ENCODE results near the gene SPDYE3.
"Not testable (repeated sequence)": the region's sequence is repeated elsewhere in the genome, so short reads cannot be mapped to it uniquely, and the experiment has no call there.

The SPDYE3 gene

DNA sequence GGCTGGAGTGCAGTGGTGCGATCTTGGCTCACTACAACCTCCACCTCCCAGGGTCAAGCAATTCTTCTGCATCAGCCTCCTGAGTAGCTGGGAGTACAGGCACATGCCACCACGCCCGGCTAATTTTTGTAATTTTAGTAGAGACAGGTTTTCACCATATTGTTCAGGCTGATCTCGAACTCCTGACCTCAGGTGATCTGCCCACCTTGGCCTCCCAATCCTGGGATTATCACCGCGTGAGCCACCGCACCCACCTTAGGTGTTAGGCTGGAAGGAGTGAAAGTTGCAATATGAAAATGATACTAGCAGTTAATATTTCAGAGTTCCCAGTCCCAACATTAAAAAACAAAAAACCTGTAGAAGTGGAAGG, 58.5 kb downstream of the SPDYE3 start:
- peaks cover 41% of the 10 kb centered on the region for H3K36me3 ChIP-seq (ENCODE audit: insufficient read depth, low read length)
- not testable (repeated sequence) for H3K9ac ChIP-seq (ENCODE audit: low read depth, low read length); H3K27ac ChIP-seq (ENCODE audit: low read depth, low read length); H3K4me1 ChIP-seq (ENCODE audit: insufficient read depth, low read length); H3K9me3 ChIP-seq (ENCODE audit: insufficient read depth, low read depth, low read length); H3K4me3 ChIP-seq (ENCODE audit: low read length); H3K27me3 ChIP-seq (ENCODE audit: insufficient read depth, low read length)
- 95% methylated on average over 7 of the region's 7 CpGs for WGBS

DNA sequence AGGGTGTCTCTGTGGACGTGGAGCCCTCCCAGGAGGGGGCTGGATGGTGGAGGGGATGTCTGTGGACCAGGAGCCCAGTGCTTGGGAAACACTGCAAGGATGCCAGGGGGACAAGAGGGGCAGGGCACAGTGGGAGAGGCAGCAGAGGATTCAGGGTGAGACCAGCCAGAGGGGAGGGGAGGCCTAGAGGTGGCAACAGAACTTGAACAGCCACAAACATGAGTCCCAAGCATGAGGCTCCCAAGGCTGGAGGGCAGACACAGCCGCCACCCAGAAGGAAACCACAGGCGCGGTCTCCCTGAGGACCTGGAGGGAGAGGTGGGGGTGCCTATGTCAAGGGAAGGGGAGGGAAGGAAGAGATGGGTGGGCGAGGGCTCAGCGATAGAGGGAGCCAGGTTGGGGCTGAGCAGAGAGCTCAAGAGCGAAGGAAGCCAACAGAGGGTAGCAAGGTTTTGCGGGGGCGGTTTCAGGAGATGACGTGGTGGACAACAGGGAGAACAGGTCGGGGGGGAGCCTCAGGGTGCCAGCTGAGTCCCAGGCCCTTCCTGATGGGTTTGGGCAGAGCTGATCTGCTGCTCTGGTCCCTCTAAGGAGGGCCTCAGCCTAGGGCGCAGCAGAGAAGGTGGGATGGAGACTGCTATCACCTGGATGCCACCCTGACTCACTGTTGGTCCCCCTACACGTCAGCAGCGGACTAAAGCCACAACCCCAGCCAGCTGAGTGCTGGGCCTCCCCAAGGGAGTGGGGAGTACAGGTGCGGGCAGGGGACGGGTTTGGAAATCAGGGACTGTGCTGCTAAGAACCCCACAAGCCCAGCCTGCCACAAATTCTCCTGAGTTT, 59.1 kb downstream of the SPDYE3 start:
- no peak overlapping the region for H3K4me3 ChIP-seq (ENCODE audit: low read length)
- peaks cover 9% of the 10 kb centered on the region; the same call in 1 of the 2 replicates for H3K4me1 ChIP-seq (ENCODE audit: insufficient read depth, low read length)
- no peak overlapping the region for H3K9ac ChIP-seq (ENCODE audit: low read depth, low read length)
- no peaks in the 10 kb centered on the region for H3K9me3 ChIP-seq (ENCODE audit: insufficient read depth, low read depth, low read length)
- no peaks in the 10 kb centered on the region for H3K27me3 ChIP-seq (ENCODE audit: insufficient read depth, low read length)
- H3K36me3 ChIP-seq (ENCODE audit: insufficient read depth, low read length) = peaks cover 35% of the 10 kb centered on the region
- H3K27ac ChIP-seq (ENCODE audit: low read depth, low read length) = no peak overlapping the region
- 92% methylated on average over 16 of the region's 16 CpGs for WGBS

DNA sequence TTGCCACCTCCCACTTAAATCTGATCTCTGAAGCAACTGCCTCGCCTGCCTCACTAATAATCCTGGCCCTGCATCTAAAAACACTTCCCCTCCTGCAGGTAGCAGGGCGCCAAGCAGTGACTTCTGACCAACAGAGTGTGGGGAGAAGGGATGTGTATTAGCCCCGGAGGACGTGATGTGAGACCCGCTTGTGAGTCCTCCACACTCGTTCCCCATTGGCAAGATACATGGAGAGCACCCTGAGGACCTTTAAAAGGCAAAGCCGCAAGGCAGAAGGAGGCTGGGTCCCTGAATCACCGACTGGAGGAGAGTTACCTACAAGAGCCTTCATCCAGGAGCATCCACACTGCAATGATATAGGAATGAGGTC, 59.7 kb downstream of the SPDYE3 start:
- H3K4me1 ChIP-seq (ENCODE audit: insufficient read depth, low read length) = peaks cover 10% of the 10 kb centered on the region; the same call in 1 of the 2 replicates
- H3K4me3 ChIP-seq (ENCODE audit: low read length) = no peak overlapping the region
- H3K36me3 ChIP-seq (ENCODE audit: insufficient read depth, low read length) = peaks cover 29% of the 10 kb centered on the region
- 90% methylated on average over 8 of the region's 8 CpGs for WGBS
- H3K9ac ChIP-seq (ENCODE audit: low read depth, low read length) = no peak overlapping the region
- no peak overlapping the region for H3K27ac ChIP-seq (ENCODE audit: low read depth, low read length)
- H3K9me3 ChIP-seq (ENCODE audit: insufficient read depth, low read depth, low read length) = no peaks in the 10 kb centered on the region
- H3K27me3 ChIP-seq (ENCODE audit: insufficient read depth, low read length) = no peaks in the 10 kb centered on the region

DNA sequence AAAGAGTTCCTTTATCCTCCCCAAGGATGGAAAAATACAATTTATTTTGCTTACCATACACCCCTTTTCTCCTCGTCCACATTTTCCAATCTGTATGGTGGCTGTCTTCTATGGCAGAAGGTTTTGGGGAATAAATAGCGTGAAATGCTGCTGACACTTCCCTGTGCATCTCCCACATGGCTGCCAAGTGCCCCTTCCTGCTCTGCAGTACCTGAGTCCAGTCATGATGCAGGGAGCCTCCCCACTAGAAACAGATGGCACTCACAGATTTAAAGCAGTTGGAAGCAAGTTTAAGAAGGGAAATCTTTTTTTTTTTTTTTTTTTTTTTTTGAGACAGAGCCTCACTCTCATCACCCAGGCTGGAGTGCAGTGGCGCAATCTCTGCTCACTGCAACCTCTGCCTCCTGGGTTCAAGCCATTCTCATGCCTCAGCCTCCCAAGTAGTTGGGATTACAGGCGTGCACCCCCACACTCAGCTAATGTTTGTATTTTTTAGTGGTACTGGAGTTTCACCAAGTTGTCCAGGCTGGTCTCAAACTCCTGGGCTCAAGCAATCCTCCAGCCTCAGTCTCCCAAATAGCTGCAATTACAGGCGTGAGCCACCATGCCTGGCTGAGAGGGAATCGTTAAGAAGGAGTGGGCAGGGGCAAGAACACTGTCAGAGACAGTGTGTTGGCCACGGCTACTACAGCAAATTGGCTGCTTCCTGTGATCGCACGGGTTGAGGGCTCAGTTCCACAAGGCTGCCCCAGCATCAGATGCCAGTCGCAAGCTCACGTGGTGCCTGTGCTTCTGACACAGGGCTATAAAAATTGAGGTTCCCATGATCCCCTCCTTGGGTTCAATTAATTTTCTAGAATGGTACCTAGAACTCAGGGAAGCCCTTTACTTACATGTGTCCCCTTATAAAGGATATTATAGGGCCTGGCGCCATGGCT, 60.4 kb downstream of the SPDYE3 start:
- Histone ChIP-seq H3K36me3 (ENCODE audit: insufficient read depth, low read length) (peaks cover 22% of the 10 kb centered on the region), H3K27ac (ENCODE audit: low read depth, low read length) (no peak overlapping the region), H3K4me1 (ENCODE audit: insufficient read depth, low read length) (peaks cover 10% of the 10 kb centered on the region; the same call in 1 of the 2 replicates), H3K9me3 (ENCODE audit: insufficient read depth, low read depth, low read length) (no peaks in the 10 kb centered on the region), H3K9ac (ENCODE audit: low read depth, low read length) (no peak overlapping the region), H3K27me3 (ENCODE audit: insufficient read depth, low read length) (no peaks in the 10 kb centered on the region), H3K4me3 (ENCODE audit: low read length) (no peak overlapping the region)
- 94% methylated on average over 11 of the region's 12 CpGs for WGBS

DNA sequence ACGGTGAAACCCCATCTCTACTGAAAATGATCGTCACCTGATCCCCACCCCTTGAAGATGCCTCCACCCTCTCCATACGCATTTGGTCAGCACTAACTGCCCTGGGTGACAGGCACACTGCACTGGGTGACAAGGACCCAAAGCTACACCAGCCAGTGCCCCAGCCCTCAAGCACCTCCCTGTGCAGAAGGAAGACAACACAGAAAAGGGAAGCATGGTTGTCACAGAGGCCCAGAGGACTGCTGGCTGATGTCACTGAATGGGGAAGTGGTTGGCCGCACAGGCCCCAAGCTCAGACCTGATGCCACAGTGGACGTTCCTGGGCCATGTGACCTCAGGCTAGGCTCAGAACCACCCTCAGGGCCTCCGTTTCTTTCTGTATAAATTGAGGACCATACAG, 61.6 kb downstream of the SPDYE3 start:
- Histone ChIP-seq H3K27ac (ENCODE audit: low read depth, low read length) (no peak overlapping the region), H3K27me3 (ENCODE audit: insufficient read depth, low read length) (no peaks in the 10 kb centered on the region), H3K9ac (ENCODE audit: low read depth, low read length) (no peak overlapping the region), H3K4me1 (ENCODE audit: insufficient read depth, low read length) (peaks cover 10% of the 10 kb centered on the region; the same call in 1 of the 2 replicates), H3K9me3 (ENCODE audit: insufficient read depth, low read depth, low read length) (no peaks in the 10 kb centered on the region), H3K4me3 (ENCODE audit: low read length) (no peak overlapping the region), H3K36me3 (ENCODE audit: insufficient read depth, low read length) (peaks cover 12% of the 10 kb centered on the region)
- 88% methylated on average over 6 of the region's 6 CpGs for WGBS

DNA sequence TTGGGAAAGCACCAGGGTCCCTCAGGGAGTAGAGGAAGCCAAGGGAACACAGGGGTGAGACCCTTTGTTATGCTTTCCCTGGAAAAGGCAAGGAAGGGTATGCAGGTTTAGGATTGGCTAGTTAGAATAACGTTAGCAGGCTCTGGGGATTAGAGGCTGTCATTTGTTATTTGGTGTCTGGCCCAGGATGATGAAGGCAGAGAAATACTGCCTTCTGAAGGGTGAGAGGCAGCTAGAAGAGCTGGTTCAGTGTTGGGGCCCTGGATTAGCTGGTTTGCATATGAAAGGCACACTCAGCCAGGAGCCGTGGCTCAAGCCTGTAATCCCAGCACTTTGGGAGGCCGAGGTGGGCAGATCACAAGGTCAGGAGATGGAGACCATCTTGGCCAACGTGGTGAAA, 62.8 kb downstream of the SPDYE3 start:
- no peak overlapping the region for H3K9ac ChIP-seq (ENCODE audit: low read depth, low read length)
- peaks cover 6% of the 10 kb centered on the region; the same call in 1 of the 2 replicates for H3K36me3 ChIP-seq (ENCODE audit: insufficient read depth, low read length)
- H3K9me3 ChIP-seq (ENCODE audit: insufficient read depth, low read depth, low read length) = no peaks in the 10 kb centered on the region
- H3K27me3 ChIP-seq (ENCODE audit: insufficient read depth, low read length) = no peaks in the 10 kb centered on the region
- peaks cover 10% of the 10 kb centered on the region; the same call in 1 of the 2 replicates for H3K4me1 ChIP-seq (ENCODE audit: insufficient read depth, low read length)
- no peak overlapping the region for H3K4me3 ChIP-seq (ENCODE audit: low read length)
- H3K27ac ChIP-seq (ENCODE audit: low read depth, low read length) = peak overlapping the region; percentile 2; the same call in 1 of the 2 replicates
- WGBS = 8% methylated on average over 4 of the region's 4 CpGs

DNA sequence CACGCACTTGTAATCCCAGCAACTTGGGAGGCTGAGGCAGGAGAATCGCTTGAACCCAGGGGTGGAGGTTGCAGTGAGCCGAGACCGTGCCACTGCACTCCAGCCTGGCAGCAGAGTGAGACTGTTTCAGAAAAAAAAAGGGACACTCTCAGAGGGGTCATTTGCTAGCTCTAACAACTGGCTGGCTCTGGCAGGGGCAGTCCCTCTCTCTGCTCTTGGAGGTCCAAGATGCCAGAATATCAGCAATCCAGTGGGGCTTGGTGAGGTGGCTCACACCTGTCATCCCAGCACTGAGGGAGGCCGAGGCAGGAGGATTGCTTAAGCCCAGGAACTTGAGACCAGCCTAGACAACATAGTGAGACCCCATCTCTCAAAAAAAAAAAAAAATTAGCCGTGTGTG, 63.2 kb downstream of the SPDYE3 start:
- peaks cover 6% of the 10 kb centered on the region; the same call in 1 of the 2 replicates for H3K36me3 ChIP-seq (ENCODE audit: insufficient read depth, low read length)
- no peak overlapping the region for H3K9ac ChIP-seq (ENCODE audit: low read depth, low read length)
- H3K4me3 ChIP-seq (ENCODE audit: low read length) = no peak overlapping the region
- peaks cover 10% of the 10 kb centered on the region; the same call in 1 of the 2 replicates for H3K4me1 ChIP-seq (ENCODE audit: insufficient read depth, low read length)
- peak overlapping the region; percentile 50; the same call in 1 of the 2 replicates for H3K27ac ChIP-seq (ENCODE audit: low read depth, low read length)
- no peaks in the 10 kb centered on the region for H3K9me3 ChIP-seq (ENCODE audit: insufficient read depth, low read depth, low read length)
- H3K27me3 ChIP-seq (ENCODE audit: insufficient read depth, low read length) = no peaks in the 10 kb centered on the region
- 88% methylated on average over 6 of the region's 6 CpGs for WGBS

DNA sequence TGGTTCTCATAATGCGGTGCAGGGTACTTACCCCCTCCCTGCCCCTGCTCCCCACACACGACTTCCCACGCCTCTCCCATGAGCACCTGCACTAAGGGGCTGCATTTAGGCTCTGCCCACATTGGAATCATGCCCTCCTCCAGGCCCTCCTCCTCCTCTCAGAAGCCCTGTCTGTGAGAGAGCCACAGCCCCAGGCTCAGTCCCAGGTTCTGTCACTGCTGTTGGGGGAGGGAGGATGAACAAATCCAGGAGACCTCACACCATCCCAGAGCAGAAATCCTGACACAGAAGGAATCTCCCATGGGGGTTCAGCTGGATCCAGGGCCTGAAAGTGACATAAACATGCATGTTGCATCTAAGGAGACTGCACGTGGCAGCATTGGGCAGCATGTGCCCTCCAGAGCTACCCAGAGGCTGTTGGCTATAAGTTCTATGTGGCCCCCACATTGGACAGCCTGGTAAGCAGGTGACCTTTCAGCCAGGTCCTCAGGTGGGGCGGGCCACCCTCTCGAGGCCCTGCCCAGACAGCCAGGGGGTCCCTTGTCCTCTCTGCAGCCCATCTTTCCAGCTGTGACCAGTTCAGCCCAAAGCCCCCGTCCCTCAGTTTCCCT, 64.2 kb downstream of the SPDYE3 start:
- H3K9ac ChIP-seq (ENCODE audit: low read depth, low read length) = no peak overlapping the region
- H3K4me1 ChIP-seq (ENCODE audit: insufficient read depth, low read length) = peaks cover 10% of the 10 kb centered on the region; the same call in 1 of the 2 replicates
- no peak overlapping the region for H3K4me3 ChIP-seq (ENCODE audit: low read length)
- WGBS = 94% methylated on average over 7 of the region's 7 CpGs
- H3K9me3 ChIP-seq (ENCODE audit: insufficient read depth, low read depth, low read length) = no peaks in the 10 kb centered on the region
- H3K27ac ChIP-seq (ENCODE audit: low read depth, low read length) = no peak overlapping the region
- H3K36me3 ChIP-seq (ENCODE audit: insufficient read depth, low read length) = peaks cover 6% of the 10 kb centered on the region; the same call in 1 of the 2 replicates
- no peaks in the 10 kb centered on the region for H3K27me3 ChIP-seq (ENCODE audit: insufficient read depth, low read length)
